Measurements from ENCODE around the gene ZNF322.
A peak's percentile ranks its signal among the peaks of the same experiment; 100 is the strongest.
"Not testable (repeated sequence)": the region's sequence is repeated elsewhere in the genome, so short reads cannot be mapped to it uniquely, and the experiment has no call there.

The ZNF322 gene, protein sequence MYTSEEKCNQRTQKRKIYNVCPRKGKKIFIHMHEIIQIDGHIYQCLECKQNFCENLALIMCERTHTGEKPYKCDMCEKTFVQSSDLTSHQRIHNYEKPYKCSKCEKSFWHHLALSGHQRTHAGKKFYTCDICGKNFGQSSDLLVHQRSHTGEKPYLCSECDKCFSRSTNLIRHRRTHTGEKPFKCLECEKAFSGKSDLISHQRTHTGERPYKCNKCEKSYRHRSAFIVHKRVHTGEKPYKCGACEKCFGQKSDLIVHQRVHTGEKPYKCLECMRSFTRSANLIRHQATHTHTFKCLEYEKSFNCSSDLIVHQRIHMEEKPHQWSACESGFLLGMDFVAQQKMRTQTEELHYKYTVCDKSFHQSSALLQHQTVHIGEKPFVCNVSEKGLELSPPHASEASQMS

DNA sequence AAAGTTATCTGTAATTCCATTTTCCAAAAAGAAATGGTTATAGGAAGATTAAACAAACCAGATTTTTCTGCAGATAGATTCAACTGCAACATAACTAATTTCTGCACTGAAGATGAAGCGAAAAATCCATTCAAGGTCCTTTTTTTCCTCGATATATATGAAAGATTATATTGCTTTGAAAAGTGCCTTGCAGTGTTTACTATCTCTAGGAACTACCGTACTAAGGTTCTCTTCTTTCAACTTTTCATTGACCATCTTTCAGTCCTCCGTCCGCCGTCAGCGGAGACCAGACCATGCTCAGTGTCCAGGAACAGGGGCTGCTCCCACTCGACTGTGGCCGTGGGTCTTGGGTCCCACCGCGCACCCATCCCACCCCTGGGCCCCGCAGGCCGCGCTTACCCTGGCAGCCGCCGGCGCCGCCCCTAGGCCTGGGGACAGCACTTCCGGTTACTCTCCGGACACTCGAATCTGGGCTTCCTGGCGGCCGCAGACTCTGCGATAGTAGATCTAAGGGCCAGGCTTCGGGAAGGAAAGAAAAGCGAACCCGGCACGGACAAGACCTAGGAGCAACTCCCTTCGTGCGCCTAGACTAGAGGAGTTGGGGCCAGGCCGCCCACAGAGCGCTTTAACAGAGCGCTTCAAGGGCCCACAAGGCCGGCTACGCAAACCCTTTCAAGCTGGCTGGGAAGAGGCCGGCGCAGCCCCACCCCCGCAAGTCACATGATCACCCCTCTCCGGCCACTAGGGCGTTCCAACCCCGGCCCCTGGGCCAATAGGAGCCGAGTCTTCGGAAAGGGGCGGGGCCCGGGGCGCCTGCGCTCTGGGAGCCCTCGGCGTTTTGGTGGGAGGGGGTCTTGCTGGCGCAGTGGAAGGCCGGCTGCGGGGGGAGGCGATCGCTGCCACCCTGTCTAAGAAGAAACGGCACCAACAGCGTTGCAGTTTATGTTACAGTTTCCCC lies at the start of gene ZNF322:
Gene ZNF322, minus strand, starts transcription at position 705 of the 958 bp plus-strand sequence. CDS start 21,193 bp downstream, outside the sequence.
- DNase-seq (ENCODE audit: low read depth): peak; percentile 76

GRCh38 chr6:26705780-26706179 lies 46.2 kb upstream of the ZNF322 start:
- not testable (repeated sequence) for DNase-seq (ENCODE audit: low read depth)

GRCh38 chr6:26705352-26705751 lies 45.8 kb upstream of the ZNF322 start:
- DNase-seq (ENCODE audit: low read depth): not testable (repeated sequence)

- DNase-seq (ENCODE audit: low read depth): not testable (repeated sequence)
Observed at GRCh38 chr6:26701023-26701747, 41.6 kb upstream of the ZNF322 start.

DNA sequence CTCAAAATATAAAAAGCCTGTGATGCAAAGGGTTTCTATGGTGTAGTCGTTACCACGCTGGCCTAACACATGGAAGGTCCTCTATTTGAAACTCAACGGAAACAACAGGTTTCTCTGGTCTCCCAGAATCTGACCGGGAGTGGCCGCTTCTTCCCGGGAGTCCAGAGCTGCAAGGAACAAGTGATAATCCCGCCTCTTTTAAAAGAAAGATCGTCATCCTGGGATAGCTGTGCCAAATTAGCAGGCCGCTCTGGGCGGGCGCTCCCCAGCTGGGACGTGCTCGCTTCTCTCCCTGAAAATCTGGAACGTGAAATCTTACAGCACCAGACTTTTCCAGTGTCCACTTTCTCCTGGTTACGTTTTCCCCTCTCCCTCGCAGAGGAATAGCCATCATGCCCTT lies 38.0 kb upstream of the ZNF322 start:
- not testable (repeated sequence) for DNase-seq (ENCODE audit: low read depth)

GRCh38 chr6:26689324-26689947 lies 29.9 kb upstream of the ZNF322 start:
- DNase-seq (ENCODE audit: low read depth): not testable (repeated sequence)

- not testable (repeated sequence) for DNase-seq (ENCODE audit: low read depth)
Observed at GRCh38 chr6:26682435-26683042, 23.0 kb upstream of the ZNF322 start.

DNA sequence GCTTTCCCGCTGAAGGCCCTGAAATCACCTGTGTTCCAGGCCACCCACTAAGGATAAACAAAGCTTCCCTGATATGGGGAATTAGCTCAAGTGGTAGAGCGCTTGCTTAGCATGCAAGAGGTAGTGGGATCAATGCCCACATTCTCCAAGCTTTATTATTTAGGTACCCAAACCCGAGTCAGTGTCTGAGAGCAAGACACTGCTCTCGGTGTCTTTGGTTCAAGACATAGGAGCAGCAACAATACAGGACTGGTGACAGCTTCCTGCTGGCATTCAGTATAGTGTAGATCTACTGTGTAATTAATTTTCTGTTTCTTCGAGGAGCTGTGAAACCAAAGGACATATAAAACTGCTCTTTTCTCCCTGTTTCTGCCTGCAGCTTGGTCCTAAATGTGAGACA lies 13.7 kb upstream of the ZNF322 start:
- not testable (repeated sequence) for DNase-seq (ENCODE audit: low read depth)

DNA sequence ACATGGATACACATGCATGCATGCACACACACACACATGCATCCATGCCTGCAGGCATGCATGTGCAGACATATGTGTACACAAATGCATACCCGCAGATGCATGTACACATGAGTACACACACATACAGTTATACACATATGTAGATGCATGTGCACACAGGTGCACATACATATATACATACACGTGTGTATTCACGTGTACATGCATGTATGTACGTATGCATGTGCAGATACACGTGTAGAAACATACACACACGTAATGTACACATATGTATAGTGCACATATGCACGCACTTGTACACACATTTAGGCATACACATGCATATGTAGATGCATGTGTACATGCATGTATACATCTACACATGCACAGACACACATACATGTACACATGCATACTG lies 11.0 kb upstream of the ZNF322 start:
- DNase-seq (ENCODE audit: low read depth): not testable (repeated sequence)

- DNase-seq (ENCODE audit: low read depth): not testable (repeated sequence)
Observed at GRCh38 chr6:26670003-26670402, 10.5 kb upstream of the ZNF322 start.

GRCh38 chr6:26660000-26660361 lies 435 bp upstream of the ZNF322 start:
- peak; percentile 38 for DNase-seq (ENCODE audit: low read depth)

DNA sequence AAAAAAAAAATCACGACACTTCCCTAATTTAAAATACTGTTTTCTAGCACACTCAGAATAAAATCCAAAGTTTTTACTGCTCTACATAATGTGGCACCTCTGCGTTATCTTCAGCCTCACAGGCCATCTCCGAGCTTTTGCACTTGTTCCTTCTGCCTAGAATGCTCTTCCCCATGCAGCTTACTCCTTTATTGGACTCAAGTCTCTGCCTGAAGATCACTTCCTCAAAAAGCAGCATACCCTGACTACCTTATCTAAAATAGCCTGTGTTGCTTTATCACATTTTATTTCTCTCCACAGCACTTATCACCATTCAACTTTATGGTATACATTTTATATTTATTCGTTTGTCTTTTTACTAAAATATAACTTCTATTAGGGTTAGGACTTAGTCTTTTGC lies 2.3 kb downstream of the ZNF322 start:
- DNase-seq (ENCODE audit: low read depth): no peak

DNA sequence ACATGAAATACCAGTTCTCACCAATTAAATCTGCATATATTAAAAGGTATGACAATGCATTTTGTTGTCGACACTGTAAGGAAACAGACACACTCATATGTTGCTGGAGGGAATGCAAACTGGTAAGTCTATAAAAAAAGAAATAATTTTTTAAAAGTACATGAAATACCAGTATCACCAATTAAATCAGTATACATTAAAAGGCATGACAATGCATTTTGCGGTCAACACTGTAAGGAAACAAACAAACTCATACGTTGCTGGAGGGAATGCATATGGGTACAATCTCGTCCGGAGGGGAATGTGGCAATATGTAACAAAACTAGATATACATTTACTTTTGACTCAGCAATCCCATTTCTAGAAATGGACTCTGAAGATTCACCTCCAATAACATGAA lies 6.5 kb downstream of the ZNF322 start:
- no peak for DNase-seq (ENCODE audit: low read depth)

GRCh38 chr6:26651133-26651781 lies 8.3 kb downstream of the ZNF322 start:
- DNase-seq (ENCODE audit: low read depth): no peak

DNA sequence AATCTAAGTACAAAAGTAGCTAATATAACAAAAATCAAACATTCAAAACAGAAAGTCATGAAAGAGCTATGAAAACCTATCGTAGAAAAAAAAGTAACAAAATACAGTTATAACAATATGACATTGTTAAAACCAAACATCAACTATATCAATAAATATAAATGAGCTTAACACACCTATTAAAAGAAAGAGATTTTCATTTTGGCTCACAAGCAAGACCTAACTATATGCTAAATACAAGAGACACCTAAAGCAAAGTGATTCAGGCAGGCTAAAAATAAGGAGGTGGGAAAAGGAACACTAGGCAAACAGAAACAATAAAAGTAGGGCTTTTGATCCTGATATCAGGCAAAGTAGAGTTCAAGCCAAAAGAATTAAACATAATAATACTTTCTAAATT lies 13.5 kb downstream of the ZNF322 start:
- no peak for DNase-seq (ENCODE audit: low read depth)

DNA sequence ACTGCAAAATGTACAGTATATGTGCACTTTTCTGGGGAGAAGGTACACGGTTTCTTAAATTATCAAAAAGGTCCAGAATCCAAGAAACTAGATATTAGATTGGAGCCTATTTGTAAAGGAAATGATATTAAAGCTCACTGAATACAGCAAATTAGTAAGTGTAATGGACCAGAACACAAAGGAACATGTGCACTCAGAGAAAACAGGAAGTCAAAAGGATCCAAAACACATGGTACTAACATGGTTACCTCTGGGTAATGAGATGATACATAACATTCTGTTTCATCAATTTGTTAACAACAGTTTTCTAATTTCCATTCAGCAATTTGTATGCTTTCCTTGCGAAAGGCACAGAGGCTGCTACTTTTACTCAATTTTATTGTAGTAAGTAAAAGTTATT lies 18.7 kb downstream of the ZNF322 start:
- DNase-seq (ENCODE audit: low read depth): no peak

GRCh38 chr6:26629359-26629758 lies 30.2 kb downstream of the ZNF322 start:
- DNase-seq (ENCODE audit: low read depth): no peak

DNA sequence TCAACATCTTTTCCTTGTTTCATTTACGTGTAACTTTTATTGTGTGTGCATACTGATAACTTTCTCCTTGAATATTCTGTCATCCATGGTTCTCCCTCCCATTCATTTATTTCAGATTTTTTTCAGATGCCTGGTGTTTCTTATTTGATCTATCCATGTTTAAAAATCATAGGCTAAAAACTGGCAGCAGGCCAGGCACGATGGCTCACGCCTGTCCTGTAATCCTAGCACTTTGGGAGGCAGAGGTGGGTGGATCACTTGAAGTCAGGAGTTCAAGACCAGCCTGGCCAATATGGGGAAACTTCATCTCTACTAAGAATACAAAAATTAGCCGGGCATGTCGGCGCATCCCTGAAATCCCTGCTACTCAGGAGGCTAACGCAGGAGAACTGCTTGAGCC lies 31.7 kb downstream of the ZNF322 start:
- DNase-seq (ENCODE audit: low read depth): no peak

DNA sequence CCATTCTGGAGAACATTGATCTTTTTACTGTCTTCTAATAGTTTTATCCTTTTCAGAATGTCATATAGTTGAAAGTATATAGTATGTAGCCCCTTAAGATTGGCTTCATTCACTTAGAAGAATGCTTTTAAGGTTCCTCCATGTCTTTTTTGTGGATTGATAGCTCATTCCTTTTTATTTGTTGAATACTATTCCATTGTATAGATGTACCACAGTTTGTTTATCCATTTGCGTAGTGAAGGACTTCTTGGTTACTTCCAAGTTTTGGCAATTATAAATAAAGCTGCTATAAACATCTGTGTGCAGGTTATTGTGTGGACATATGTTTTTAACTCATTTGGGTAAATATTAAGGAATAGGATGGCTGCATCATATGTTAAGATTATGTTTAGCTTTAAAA lies 35.0 kb downstream of the ZNF322 start:
- DNase-seq (ENCODE audit: low read depth): no peak

- no peak for DNase-seq (ENCODE audit: low read depth)
Observed at GRCh38 chr6:26623339-26623859, 36.1 kb downstream of the ZNF322 start.

Data from HS-27A (cell line).